Inflammatory macrophage treated with lipopolysaccharide for 4 hours (primary cell): ENCODE measurements around the gene P4HB.

Experiments
- DNase-seq: peaks from one replicate; pipeline ENCODE4 v3.0.0-alpha.2; 2020

P4HB gene

GRCh38 chr17:81859906-81860755, at the start of gene P4HB:
TSS of gene P4HB (minus strand) at chr17:81860535. CDS start at chr17:81860471, 64 bp downstream.
- DNase-seq = peak; percentile 24

GRCh38 chr17:81909231-81909630, 48.9 kb upstream of the P4HB start:
- no peak for DNase-seq

- no peak for DNase-seq
Measured at GRCh38 chr17:81908793-81909192, 48.5 kb upstream of the P4HB start.

GRCh38 chr17:81907219-81908145, 47.1 kb upstream of the P4HB start:
- DNase-seq = no peak

GRCh38 chr17:81906476-81907218, 46.3 kb upstream of the P4HB start:
- no peak for DNase-seq

- DNase-seq = no peak
Measured at GRCh38 chr17:81905993-81906392, 45.7 kb upstream of the P4HB start.

- DNase-seq = no peak
Measured at GRCh38 chr17:81905424-81905875, 45.1 kb upstream of the P4HB start.

- no peak for DNase-seq
Measured at GRCh38 chr17:81904600-81905423, 44.5 kb upstream of the P4HB start.

GRCh38 chr17:81903896-81904599, 43.7 kb upstream of the P4HB start:
- no peak for DNase-seq

GRCh38 chr17:81903415-81903831, 43.1 kb upstream of the P4HB start:
- no peak for DNase-seq

GRCh38 chr17:81902653-81903414, 42.5 kb upstream of the P4HB start:
- DNase-seq = no peak

- DNase-seq = peak; percentile 16
Measured at GRCh38 chr17:81902023-81902652, 41.8 kb upstream of the P4HB start, which contains the start of gene NPB. TSS of gene NPB (plus strand) at chr17:81902238. CDS start at chr17:81902278, 40 bp downstream.

GRCh38 chr17:81901167-81902022, 41.1 kb upstream of the P4HB start:
- DNase-seq = no peak

GRCh38 chr17:81900181-81900820, 40.0 kb upstream of the P4HB start:
- no peak for DNase-seq

- no peak for DNase-seq
Measured at GRCh38 chr17:81899514-81900166, 39.3 kb upstream of the P4HB start.

GRCh38 chr17:81898885-81899284, 38.5 kb upstream of the P4HB start:
- DNase-seq = no peak

- no peak for DNase-seq
Measured at GRCh38 chr17:81898029-81898866, 37.9 kb upstream of the P4HB start.
